ENCODE measurements around the gene ERVV-1.
"Not testable (repeated sequence)": the region's sequence is repeated elsewhere in the genome, so short reads cannot be mapped to it uniquely, and the experiment has no call there.

ERVV-1 gene

DNA sequence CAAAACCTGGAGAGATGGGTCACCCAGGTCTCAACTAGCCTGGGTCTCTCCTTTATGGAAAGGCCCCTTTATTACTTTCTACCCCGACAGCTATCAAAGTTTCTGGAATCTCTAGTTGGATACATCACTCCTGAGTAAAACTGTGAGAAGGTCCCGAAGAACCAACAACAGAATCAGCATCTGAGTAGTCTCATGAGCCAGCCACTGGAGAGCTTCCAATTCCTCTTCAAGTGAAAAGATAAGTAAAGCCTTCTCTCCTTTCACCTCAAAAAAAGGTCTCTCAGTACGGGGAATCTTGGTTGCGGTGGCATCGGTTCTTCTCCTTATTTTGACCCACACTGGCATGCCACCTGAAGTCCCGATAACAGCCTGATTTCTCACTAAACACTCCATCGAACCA is at the start of gene ERVV-1:
Gene ERVV-1 (plus strand): TSS at position 301 of the 400 bp plus-strand sequence. CDS start 170 bp downstream, outside the sequence.
- no peak for DNase-seq

DNA sequence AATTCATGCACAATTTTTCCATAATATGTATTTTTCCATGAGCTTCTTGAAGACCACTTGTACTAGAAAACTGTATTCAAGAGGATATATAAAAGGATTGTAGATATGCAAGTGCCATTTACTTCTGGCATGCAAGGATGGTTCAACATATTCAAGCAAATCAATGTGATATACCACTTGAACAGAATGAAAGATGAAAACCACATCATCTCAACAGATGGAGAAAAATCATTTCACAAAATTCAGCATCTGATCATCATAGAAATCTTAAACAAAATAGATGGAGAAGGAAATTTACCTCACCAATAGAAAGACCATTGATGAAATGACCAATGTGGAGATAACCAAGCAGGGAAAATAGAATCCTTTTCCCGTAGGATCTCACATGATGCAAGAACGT is 45.9 kb upstream of the ERVV-1 start:
- DNase-seq = no peak

DNA sequence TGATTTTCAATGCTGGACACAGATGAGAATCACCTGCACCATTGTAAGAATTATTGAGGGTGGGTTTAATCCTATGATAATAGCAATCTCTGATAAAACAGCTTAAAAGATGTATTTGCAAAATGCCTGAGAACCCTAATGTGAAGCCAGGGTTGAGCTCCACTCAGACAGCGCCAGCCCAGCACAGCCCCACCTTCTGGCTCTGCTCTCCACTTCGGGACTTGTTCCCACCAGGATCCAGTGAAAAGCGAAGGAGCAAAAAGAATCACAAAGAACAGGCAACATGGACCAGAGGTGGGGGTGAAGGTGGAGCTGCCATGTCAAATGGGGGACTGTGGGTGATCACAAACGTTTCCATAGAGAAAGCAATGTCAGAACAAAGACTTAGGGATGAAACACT is 32.4 kb upstream of the ERVV-1 start:
- DNase-seq = no peak

- not testable (repeated sequence) for DNase-seq
These were observed 30.6 kb upstream of the ERVV-1 start for GRCh38 chr19:52983167-52983566.

GRCh38 chr19:52987221-52987620 is 26.5 kb upstream of the ERVV-1 start:
- DNase-seq = no peak

DNA sequence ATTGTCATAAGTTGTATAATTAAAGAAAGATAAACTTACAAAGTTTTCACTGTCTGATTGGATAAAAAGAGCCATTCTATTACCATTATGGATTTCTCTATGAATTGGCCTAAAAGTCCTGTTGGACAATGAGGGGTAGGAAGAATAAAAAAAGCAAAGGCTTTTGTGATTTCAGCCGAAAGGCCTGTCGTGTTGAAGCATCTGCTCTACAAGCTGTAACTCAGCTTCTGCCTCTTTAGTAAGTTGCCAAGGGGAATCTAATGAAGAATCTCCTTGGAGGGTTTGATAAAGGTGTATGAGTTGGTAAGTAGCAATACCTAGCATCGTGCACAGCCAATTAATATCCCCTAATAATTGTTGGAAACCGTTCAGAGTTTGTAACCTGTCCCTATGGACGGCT is 25.2 kb upstream of the ERVV-1 start:
- DNase-seq = no peak

DNA sequence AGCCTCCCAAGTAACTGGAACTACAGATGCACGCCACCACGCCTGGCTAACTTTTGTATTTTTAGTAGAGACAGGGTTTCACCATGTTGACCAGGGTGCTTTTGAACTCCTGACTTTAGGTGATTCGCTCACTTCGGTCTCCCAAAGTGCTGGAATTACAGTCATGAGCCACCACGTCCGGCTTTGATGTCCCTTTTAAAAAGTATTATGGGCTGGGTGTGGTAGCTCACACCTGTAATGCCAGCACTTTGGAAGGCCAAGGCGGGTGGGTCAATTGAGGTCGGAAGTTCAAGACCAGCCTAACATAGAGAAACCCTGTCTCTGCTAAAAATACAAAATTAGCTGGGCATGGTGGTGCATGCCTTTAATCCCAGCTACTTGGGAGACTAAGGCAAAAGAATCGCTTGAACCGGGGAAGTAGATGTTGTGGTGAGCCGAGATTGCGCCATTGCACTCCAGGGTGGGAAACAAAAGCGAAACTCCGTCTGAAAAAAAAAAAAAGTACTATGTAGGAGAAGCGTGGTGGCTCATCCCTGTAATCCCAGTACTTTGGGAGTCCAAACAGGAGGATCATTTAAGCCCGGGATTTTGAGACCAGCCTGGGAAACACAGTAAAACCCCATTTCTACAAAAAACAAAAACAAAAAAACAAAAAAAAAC is 22.8 kb upstream of the ERVV-1 start:
- DNase-seq = no peak

DNA sequence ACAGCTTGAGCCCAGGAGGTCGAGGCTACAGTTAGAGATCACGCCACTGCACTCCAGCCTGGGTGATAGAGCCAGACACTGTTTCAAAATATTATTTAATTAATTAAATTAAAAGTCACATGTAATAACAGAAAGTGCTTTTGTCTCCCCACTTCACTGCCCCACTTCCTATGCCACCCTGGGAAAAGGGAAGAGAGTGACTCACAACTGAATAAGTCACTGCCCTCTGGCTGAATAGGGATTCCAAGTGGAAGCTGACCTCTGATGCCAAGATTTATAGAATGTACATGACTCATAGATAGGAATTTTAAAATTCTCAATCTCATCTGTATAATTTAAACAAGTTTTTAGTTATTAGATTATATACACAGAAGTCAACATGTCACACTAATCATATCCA is 22.2 kb upstream of the ERVV-1 start:
- no peak for DNase-seq

DNA sequence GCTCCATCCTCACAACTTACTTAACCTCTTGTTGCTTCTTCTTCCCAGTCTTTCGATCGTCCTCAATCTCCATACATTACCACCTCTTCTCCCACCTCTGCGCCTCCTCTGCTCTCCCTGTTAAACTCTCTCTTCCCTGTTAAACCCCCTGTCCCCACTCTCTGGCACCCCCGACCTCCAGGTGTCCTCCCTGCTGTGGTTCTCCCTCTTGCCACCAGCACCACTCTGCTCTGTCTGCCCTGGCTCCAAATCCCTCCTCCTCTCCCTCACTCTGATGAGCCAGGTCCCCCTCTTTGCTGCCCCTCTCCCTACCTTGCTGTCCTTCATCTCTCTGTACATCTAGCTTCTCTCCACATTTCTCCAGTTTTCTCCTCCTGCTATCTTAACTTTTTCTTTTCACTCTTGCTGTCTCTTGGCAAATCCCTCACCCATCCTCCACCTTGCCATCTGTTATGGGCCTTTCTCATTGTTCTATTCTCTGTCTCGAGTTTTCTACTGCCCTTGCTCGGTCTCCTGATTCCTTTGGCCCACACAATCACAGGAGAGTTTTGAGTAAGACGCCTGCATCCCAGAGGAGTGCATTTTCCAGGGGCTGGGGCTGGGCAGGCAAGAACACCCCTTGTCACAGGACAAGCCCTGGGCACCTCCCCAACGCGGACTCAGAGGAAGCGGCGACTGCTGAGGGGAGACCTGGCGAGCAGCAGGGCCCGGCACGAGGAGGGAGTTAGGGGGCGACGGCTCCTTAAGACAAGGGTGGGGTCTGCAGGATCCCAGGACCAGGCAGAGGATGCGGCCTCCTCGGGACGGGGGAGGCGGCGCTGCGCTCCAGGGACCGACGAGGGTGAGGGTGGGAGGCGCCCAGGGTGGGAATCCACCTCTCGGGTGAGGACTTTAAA is 21.4 kb upstream of the ERVV-1 start:
- no peak for DNase-seq

DNA sequence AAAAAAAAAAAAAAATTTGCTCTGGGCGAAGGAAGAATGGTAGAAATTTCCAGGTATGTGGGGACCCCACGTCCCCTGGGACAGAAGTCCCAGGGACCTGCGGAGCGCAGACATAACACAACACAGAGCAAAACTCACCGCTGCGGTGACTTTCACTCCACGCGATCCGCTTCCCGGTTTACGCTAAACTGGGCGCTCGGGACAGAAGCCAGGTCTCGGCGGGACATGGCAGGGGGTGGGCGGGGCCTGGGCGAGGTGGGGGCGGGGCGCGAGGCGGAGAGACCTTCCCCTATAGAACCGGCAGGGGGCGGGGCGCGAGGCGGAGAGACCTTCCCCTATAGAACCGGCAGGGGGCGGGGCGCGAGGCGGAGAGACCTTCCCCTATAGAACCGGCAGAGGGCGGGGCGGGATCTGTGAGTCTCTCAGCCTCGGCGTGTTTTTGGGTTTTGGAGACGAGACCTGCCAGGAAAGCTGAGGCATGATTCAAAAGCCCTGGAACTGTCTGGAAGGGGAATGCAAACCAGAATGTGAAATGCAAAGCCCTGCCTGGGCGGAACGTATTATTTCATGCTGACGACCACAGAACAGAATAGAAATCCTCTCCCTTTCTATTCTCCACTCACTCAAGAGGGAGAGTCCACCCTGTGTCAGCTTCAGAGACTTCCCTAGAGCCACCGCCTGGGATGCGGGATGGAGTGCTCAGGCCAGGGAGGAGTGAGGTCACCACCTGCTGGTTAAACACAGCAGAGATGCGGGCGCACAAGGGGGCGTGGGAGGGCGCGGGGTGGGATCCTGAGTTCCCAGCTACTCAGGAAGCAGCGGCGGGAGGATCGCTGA is 20.2 kb upstream of the ERVV-1 start:
- peak; percentile 88 for DNase-seq

GRCh38 chr19:52995711-52996110 is 18.0 kb upstream of the ERVV-1 start:
- no peak for DNase-seq

DNA sequence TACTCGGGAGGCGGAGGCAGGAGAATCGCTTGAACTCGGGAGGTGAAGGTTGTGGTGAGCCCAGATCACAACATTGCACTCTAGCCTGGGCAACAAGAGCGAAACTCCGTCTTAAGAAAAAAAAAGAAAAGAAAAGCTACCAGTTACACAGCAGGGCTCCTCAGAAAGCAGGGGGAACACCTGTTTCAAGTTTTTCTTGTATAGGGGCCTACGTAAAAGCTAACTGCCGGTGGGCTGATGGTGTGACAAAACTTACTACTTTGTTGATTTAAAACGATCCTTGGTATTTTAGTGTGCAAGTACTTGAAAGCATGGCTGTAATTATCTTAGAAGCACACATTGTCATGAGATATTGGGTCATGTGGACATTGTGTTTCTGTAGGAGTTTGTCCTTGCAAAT is 15.7 kb upstream of the ERVV-1 start:
- DNase-seq = no peak

DNA sequence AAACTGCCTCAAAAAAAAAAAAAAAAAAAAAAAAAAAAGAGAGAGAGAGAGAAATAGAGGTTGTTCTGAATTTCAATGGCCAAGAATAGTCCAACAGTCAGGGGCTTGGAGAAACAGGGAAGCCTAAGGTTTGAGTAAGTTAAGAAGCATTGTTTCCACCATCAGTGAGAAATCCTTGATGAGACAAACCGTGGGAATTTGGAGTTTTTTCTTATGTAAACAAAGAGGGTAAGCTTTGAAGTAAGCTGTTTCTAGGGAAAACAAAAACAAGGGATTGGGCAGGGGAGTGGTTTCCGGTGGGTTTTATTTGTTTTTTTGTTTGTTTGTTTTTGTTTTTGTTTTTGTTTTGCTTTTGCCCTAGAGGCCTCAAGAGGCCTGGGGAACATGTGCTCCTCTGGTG is 11.2 kb upstream of the ERVV-1 start:
- no peak for DNase-seq

DNA sequence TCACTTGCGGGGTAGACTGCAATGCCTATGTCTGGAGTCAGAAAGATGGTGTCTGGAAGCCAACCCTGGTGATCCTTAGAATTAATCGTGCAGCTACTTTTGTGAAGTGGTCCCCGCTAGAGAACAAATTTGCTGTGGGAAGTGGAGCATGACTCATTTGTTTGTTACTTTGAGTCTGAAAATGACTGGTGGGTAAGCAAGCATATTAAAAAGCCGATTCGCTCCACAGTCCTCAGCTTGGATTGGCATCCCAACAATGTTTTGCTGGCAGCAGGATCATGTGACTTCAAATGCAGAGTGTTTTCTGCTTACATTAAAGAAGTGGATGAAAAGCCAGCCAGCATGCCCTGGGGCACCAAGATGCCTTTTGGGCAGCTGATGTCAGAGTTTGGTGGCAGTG is 9.5 kb upstream of the ERVV-1 start:
- no peak for DNase-seq

- DNase-seq = no peak
These were observed 6.5 kb upstream of the ERVV-1 start for GRCh38 chr19:53007200-53007599.

DNA sequence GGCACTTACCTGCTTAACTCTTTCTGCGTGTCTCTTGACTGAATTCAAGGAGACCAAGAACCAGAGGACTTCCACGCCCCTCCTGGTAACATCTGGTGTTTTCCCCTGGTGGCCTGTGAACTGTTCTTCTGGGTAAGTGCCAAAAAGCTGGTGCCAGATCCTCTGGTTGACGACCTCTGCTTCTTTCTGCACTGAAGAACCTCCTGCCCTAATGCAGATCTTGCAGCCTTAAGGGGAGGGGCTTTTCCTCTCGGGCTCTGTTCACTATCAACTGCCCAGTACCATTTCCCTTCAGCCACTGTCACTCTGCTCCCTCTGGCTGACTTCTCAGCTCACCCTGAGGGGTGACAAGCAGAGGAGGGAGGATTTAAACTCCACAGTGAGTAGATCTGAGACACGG is 6.1 kb upstream of the ERVV-1 start:
- DNase-seq = no peak

DNA sequence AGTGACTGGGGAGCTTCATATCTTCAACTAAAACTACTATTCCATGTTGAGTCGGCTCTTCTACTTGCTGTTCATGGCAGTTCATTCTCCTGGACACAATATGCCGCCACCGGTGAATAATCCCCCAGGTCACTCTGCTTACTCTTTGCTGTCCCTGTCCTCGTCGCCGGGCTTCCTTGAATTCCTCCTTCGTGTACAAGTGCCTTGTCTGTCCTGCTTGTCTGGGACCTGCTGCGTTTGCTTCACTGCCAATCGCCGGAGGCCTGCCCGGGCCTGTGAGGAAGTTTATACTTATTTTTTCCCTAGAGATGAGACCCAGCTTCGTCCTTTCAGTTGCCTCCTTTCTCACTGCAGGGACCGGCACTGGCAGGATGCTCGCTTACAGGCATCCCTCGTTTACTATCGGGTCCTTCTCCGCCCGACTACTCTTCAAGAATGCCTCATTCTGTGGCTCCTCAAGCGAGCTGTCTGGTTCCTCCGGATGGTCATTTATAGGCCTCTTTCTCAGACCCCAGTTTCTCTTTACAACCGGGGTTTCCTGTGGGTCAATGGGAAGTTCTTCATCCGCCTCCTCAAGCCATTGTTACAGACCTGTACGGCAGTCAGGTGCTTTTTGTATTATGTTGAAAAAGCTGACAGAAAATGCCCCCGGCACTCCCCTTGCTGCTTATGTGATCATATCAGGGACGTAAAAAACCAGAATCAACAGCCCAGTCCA is 5.5 kb upstream of the ERVV-1 start:
- DNase-seq = no peak

GRCh38 chr19:53010494-53010893 is 3.2 kb upstream of the ERVV-1 start:
- DNase-seq = no peak

DNA sequence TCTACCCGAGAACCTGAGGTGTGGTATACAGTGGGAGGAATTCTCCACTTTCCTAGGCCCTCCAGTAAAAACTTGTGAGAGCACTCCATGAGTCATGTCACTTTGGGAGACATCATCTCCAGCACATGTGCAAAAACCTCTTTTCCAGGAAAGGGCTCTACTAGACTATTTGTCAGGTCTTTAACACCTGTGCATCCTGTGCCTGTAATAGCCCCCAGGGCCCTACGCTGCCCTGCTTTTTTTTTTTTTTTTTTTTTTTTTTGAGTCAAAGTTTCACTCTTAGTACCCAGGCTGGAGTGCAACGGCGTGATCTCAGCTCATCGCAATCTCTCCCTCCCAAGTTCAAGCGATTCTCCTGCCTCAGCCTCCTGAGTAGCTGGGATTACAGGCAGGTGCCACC is 1.7 kb upstream of the ERVV-1 start:
- DNase-seq = no peak

DNA sequence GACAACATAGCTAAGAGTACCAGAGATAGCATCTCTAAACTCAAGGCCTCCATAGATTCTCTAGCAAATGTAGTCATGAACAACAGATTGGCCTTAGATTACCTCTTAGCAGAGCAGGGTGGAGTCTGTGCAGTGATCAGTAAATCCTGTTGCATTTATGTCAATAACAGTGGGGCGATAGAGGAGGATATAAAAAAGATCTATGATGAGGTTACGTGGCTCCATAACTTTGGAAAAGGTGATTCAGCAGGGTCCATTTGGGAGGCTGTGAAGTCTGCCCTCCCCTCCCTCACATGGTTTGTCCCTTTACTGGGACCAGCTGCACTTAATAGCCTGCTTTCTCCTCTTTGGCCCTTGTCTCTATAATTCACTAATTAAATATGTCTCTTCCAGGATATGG is 1.4 kb downstream of the ERVV-1 start:
- DNase-seq = no peak

- no peak for DNase-seq
These were observed 2.0 kb downstream of the ERVV-1 start for GRCh38 chr19:53015730-53016129.

- DNase-seq = peak; percentile 10
These were observed 6.0 kb downstream of the ERVV-1 start for GRCh38 chr19:53019684-53020083.

- DNase-seq = not testable (repeated sequence)
These were observed 14.6 kb downstream of the ERVV-1 start for GRCh38 chr19:53028306-53028705.
